HG02981 (cell line): Measurements from ENCODE around the gene PRR5.
A peak's percentile ranks its signal among the peaks of the same experiment; 100 is the strongest.
"Not testable (repeated sequence)": the region's sequence is repeated elsewhere in the genome, so short reads cannot be mapped to it uniquely, and the experiment has no call there.

ENCODE experiments used
- ATAC-seq: cut with Tn5 transposase; IDR thresholded peaks from one replicate; pipeline ENCODE4 v1.9.1; 2021; ENCODE audit warnings: mild to moderate bottlenecking, moderate library complexity; ENCODE audit not compliant: unreplicated experiment

PRR5 gene, protein sequence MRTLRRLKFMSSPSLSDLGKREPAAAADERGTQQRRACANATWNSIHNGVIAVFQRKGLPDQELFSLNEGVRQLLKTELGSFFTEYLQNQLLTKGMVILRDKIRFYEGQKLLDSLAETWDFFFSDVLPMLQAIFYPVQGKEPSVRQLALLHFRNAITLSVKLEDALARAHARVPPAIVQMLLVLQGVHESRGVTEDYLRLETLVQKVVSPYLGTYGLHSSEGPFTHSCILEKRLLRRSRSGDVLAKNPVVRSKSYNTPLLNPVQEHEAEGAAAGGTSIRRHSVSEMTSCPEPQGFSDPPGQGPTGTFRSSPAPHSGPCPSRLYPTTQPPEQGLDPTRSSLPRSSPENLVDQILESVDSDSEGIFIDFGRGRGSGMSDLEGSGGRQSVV

GRCh38 chr22:44701824-44702478, at the start of gene PRR5:
PRR5 (plus strand) TSS chr22:44702204; CDS start chr22:44702475, 271 bp downstream.
- ATAC-seq, result peak; percentile 66

GRCh38 chr22:44652866-44653265, 49.1 kb upstream of the PRR5 start:
- not testable (repeated sequence) for ATAC-seq

GRCh38 chr22:44658311-44658953, 43.6 kb upstream of the PRR5 start:
- ATAC-seq, result no peak

- no peak for ATAC-seq
Observed at GRCh38 chr22:44659140-44659539, 42.9 kb upstream of the PRR5 start.

DNA sequence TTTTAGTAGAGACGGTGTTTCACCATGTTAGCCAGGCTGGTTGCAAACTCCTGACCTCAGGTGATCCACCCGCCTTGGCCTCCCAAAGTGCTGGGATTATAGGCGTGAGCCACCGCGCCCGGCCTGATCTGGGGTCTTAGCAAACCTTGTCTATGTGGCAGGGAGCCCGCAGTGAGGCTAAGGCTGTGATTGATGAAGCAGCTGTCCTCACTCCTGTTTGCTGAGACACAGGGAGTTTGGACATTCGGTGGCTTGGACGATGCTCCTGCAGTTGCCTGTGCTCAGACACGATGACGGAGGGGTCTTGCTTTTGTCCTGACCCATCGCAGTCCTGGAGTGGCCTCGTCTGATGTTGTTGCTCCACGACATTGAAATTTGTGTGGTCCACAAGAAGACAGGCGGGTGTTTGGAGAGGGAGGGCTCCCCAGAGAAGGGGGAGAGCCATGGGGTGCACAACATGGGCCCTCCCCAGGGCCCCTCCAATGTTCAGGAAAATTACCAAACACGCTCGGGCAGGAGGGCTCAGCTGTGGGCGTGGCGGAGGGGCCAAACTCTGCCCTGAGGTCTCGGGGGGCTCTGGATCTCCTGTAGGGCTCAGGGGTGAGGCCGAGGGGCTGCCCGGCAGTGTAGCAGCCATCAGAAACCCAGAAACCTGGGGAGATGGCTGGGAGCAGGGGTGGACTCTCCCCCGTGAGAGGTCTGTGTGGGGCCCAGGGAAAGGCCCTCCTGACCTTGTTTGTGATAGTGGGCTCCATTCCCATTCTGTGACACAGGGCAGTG, 41.8 kb upstream of the PRR5 start:
- no peak for ATAC-seq

- no peak for ATAC-seq
Observed at GRCh38 chr22:44661070-44661469, 40.9 kb upstream of the PRR5 start.

DNA sequence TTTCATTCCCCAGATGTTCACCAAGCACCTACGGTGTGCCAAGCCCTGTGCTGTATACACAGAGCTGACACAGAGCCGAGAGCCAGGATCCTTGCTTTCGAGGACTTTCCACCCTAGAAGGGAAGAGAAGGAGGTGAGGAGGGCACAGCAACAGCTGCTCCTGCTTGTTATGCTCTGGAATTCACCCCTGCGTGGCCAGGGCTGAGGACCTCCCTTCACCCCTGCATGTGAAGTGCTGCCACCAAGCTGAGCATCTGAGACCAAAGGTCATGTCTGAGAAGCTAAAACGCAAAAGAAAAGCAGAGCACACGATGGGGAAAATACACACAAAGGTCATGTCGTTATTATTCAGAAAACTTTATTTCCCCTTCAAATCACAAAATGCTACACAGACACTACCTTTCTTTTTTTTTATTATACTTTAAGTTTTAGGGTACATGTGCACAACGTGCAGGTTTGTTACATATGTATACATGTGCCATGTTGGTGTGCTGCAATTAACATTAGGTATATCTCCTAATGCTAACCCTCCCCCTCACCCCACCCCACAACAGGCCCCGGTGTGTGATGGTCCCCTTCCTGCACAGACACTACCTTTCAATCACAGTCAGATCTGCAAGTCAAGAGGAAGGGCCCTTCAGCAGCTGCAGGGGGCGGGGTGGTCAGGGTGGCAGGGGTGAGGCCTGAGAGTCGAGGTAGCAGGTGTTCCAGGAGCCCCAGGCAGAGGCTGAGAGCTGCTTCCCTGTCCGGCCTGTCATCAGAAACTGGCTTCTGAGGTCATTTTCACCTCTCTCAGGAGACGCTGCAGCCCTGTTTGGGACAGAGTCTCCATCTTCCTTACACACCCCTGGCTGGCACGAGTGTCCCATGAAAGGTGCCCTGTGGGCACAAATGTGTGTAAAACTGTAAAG, 40.1 kb upstream of the PRR5 start:
- ATAC-seq, result no peak

DNA sequence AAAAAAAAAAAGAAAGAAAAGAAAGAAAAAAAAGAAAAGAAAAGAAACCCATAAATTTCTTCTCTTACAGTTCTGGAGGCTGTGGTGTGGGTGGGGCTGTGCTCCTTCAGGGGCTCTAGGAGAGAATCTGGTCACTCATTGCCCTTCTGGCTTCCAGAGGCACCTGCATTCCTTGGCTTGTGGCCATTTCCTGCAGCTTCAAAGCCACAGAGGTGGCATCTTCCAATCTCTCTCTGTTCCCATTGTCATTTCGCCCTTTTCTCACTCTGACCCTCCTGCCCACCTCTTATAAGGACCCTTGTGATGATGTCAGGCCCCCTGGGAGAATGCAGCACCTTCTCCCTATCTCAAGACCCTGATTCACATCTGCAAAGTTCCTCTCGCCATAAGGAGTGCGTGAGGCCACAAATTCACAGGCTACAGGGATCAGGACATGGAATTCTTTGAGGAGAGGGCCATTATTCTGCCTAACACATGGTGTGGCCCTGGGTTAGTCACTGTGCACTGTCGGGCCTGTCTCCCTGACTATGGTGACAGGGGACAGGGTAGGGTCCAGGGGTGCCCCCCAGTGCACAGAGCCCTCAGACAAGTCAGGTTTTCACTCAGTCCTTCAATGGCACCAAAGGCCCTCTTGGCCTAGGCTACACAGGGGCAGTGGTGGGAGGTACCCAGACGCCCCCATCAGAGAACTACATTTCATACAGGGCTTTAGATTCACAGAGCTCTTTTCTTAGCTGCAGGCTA, 38.6 kb upstream of the PRR5 start:
- no peak for ATAC-seq

DNA sequence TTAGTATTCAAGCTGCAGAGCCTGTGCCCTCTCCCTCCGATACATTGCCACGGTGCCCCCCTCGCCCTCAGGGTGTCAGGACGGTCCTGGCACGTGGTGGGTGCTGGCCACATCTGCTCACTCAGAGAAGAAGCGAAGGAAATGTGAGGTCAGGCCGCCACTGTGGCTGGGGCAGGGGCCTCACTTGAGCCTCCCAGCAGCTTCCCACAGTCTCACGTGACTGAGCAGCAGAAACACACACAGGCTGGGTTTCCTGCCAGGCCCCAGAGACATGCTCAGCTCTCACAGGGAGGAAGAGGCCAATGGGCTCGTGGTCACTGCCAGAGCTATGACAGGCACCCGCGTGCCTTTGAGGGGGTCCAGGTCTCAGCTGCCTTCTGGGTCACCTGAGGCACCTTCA, 37.9 kb upstream of the PRR5 start:
- ATAC-seq, result no peak

DNA sequence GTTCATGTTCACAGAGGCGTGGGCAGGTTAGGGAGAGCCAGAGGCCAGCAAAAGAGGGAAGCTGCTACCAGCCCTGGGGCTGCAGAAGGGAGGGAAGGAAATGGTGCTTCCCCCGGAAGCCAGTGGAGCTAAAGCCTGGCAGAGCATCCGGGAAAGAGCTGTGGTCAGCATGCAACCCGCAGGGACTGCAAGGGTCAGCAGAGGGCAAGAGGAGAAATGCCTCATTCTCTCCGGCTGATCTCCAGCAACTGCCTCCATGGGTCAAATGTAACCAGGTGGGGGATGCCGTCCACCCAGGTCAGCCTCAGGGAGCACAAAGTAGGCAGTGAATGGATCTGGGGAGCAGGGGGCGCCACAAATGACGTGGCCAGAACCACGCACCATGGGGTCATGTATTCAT, 36.9 kb upstream of the PRR5 start:
- no peak for ATAC-seq

- ATAC-seq, result no peak
Observed at GRCh38 chr22:44666207-44666585, 35.8 kb upstream of the PRR5 start.

DNA sequence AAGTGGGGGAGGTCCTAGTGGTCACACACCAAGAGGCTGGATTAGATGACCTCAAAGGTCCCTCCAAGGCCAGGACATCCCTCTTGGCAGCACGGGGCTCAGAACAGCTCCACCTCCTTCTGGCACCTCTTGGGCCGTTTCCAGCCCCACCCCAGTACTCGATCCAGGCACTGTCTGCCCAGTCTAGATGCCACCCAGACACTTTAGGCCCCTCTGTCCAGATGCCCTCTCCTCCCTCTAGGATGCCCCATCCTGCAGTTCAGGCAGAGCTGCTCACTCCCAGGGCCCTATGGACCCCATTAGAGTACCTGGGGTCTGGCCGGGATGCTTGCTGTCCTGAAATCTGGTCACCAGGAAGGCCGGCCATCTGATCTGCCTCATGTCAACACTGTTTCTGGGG, 34.7 kb upstream of the PRR5 start:
- ATAC-seq, result no peak

- ATAC-seq, result no peak
Observed at GRCh38 chr22:44667829-44668189, 34.2 kb upstream of the PRR5 start.

GRCh38 chr22:44668190-44668885, 33.7 kb upstream of the PRR5 start:
- ATAC-seq, result no peak

- ATAC-seq, result no peak
Observed at GRCh38 chr22:44668886-44669521, 33.0 kb upstream of the PRR5 start.

DNA sequence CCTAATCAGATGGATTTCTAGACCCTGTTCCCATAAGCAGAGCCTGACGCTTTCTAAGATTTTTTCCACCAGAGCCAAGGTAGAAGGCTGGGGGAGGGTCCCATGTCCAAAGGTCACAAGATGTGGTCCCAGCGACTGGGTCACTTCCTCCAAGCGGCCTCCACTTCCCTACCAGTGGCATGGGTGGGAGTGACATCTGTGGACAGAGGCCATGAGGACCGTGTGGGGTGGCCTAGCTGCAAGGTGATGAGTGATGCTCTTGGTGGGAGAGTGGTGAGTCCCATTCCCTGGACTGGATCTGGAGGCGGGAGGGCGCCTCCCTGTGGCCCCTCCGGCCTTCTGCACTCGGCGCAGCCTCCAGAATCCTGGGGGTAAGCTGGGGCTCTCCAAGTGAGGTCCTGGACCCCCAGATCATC, 32.4 kb upstream of the PRR5 start:
- no peak for ATAC-seq

- ATAC-seq, result no peak
Observed at GRCh38 chr22:44670220-44670988, 31.6 kb upstream of the PRR5 start.

DNA sequence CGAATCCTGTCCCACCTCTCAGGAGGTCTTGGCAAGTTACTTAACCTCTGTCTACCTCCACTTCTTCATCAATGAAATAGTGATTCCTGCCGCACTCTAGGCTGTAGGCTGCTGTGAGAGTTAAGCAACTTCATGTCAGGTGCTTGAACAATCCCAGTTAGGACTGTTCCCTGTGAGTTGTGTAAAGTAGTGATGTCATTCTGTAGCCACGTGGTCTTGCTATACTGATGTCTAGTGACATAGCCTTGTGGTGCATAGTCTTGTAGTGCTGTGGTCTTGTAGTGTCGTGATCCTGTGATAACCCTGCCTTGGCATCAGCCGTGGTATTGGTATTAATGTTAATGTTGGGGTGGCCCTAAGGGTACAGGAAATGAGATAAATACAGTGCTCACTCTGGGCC, 30.3 kb upstream of the PRR5 start:
- no peak for ATAC-seq
